Measurements from ENCODE around the gene DENND1C. TPM values are rescaled to one million over a fixed set of nuclear protein-coding genes. Genes with fewer than 3 reads are reported as not detected.

DENND1C gene
- total and polyA plus RNA-seq, 9 of the 15 experiments (the other 6 are each of a cell fraction or from before 2014, with no cell fraction given), result 0.03 to 1.2 (median 0.32) TPM; not detected in 1

GRCh38 chr19:6516659-6517291 is 35.2 kb upstream of the DENND1C start:
- Histone ChIP-seq H3K4me3 (peak overlapping the region; percentile 54), H3K9me1 (ENCODE audit: control insufficient read depth, insufficient read depth, low read length) (no peaks in the 10 kb centered on the region), H3K27ac (ENCODE audit: extremely low read depth, low read depth, low read length) (peak overlapping the region; percentile 83), H3K9me3 (replicated peaks; ENCODE audit: control insufficient read depth, insufficient read depth, low read depth, low read length) (no peaks in the 10 kb centered on the region), H3K79me2 (ENCODE audit: control insufficient read depth, insufficient read depth, low read length) (no peaks in the 10 kb centered on the region), H3K4me2 (ENCODE audit: insufficient read depth, low read length) (peak overlapping the region; percentile 88), H3K9ac (ENCODE audit: insufficient read depth in 1 of 2, low read depth in 2 of 2, low read length in 2 of 2) (peak overlapping the region; percentile 85 to 94), H4K20me1 (replicated peaks; ENCODE audit: control insufficient read depth, insufficient read depth, low read length) (no peaks in the 10 kb centered on the region), H3K36me3 (ENCODE audit: control insufficient read depth, insufficient read depth, low read length) (no peaks in the 10 kb centered on the region), H2AFZ (ENCODE audit: low read depth, low read length) (peak overlapping the region; percentile 90), H3K4me1 (replicated peaks in 1 of 2; ENCODE audit: control insufficient read depth in 2 of 2, insufficient read depth in 2 of 2, low read length in 2 of 2) (peaks cover 7 to 38% of the 10 kb centered on the region in 2 experiments; a peak in 4 of 5 replicates), H3K27me3 (ENCODE audit: control insufficient read depth in 2 of 2, insufficient read depth in 2 of 2, low read length in 2 of 2) (no peaks in the 10 kb centered on the region)
- peak; percentile 77 for FAIRE-seq
- CTCF ChIA-PET (ENCODE audit: low intra/inter-chr PET ratio), result interaction anchor here (1.2 to 2.0 kb wide), 3 partner anchors 87 to 346 kb away, joined by 3 to 23 read pairs (median 9); no protein-coding TSS in a partner anchor
- POLR2A ChIA-PET, result interaction anchor here (0.5 to 2.3 kb wide), 11 partner anchors 10 to 234 kb away, joined by 3 to 30 read pairs (median 3); partner anchors contain the start of genes KHSRP and TNFSF9
- BruUV-seq (replicated peaks), result no TSS peak
- ATAC-seq, result peak; percentile 95
- peak; percentile 86 to 94 (median 90) for DNase-seq (ENCODE audit: extremely low read depth in 1 of 4, low spot score in 3 of 4)
- 2% methylated on average over 34 of the region's 38 CpGs for WGBS (ENCODE audit: insufficient coverage, low coverage, missing lambda C conversion rate)
- in situ Hi-C loops (cut with MboI) (no loop called here), intact Hi-C loops (cut with micrococcal nuclease) (loop anchor here (1.0 to 10.0 kb wide), 5 partner anchors 86 to 392 kb away; partner anchors contain the start of genes GPR108 and TRIP10)
- TF ChIP-seq TFAP4 (CRISPR knock-in tag; IDR thresholded peaks at IDR 0.05; ENCODE audit: borderline replicate concordance) (peak; percentile 87), ATF7 (IDR thresholded peaks at IDR 0.05) (0 out of 2 replicates have a peak, but pooled peaks have one; percentile 12), NFIX (CRISPR knock-in tag; IDR thresholded peaks at IDR 0.05; ENCODE audit: low read depth) (no peak), CAMTA2 (CRISPR knock-in tag; conservative IDR thresholded peaks at IDR 0.05) (no peak), CBFB (CRISPR knock-in tag; IDR thresholded peaks at IDR 0.05) (no peak), CHD7 (IDR thresholded peaks at IDR 0.05; ENCODE audit: low read depth, low read length) (no peak), HSF4 (CRISPR knock-in tag; IDR thresholded peaks at IDR 0.05; ENCODE audit: borderline replicate concordance) (no peak)

All from K562 (cell line).